ENCODE measurements around the gene SAC3D1.
"Not testable (repeated sequence)": the region's sequence is repeated elsewhere in the genome, so short reads cannot be mapped to it uniquely, and the experiment has no call there.

Gene SAC3D1

DNA sequence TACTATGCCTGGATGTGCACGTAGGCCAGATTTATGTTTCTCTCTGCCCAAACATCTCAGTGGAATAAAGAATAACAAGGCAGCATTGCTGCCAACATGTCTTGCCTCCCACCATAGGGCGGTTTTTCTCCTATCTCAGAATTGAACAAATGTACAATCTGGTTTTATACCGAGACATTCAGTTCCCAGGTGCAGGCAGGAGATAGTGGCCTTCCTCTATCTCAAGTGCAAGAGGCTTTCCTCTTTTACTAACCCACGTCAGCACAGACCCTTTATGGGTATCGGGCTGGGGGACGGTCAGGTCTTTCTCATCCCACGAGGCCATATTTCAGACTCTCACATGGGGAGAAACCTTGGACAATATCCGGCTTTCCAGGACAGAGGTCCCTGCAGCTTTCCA is 17.5 kb upstream of the SAC3D1 start:
- H3K36me3 ChIP-seq (ENCODE audit: control insufficient read depth, insufficient read depth, low read length) = peaks cover 18% of the 10 kb centered on the region
- not testable (repeated sequence) for H3K27ac ChIP-seq (ENCODE audit: insufficient read depth, low read depth, low read length, poor library complexity, severe bottlenecking); H3K27me3 ChIP-seq (ENCODE audit: control insufficient read depth, insufficient read depth, low read length, poor library complexity, severe bottlenecking); H3K4me3 ChIP-seq (ENCODE audit: insufficient read depth, low read depth, low read length); H3K4me1 ChIP-seq (ENCODE audit: control insufficient read depth, insufficient read depth, low read length); H3K9me3 ChIP-seq (ENCODE audit: control insufficient read depth, low read length)
- WGBS, 2 experiments = 91 to 93% methylated on average over 8 of the region's 8 CpGs

- Histone ChIP-seq H3K36me3 (ENCODE audit: control insufficient read depth, insufficient read depth, low read length) (peaks cover under 1% of the 10 kb centered on the region), H3K27ac (ENCODE audit: insufficient read depth, low read depth, low read length, poor library complexity, severe bottlenecking) (no peak overlapping the region), H3K4me1 (ENCODE audit: control insufficient read depth, insufficient read depth, low read length) (no peaks in the 10 kb centered on the region), H3K27me3 (ENCODE audit: control insufficient read depth, insufficient read depth, low read length, poor library complexity, severe bottlenecking) (no peaks in the 10 kb centered on the region), H3K9me3 (ENCODE audit: control insufficient read depth, low read length) (no peaks in the 10 kb centered on the region), H3K4me3 (ENCODE audit: insufficient read depth, low read depth, low read length) (no peak overlapping the region)
- 63 to 65% methylated on average over 10 of the region's 10 CpGs for WGBS, 2 experiments
These were observed 14.2 kb upstream of the SAC3D1 start for GRCh38 chr11:65026810-65027209.

DNA sequence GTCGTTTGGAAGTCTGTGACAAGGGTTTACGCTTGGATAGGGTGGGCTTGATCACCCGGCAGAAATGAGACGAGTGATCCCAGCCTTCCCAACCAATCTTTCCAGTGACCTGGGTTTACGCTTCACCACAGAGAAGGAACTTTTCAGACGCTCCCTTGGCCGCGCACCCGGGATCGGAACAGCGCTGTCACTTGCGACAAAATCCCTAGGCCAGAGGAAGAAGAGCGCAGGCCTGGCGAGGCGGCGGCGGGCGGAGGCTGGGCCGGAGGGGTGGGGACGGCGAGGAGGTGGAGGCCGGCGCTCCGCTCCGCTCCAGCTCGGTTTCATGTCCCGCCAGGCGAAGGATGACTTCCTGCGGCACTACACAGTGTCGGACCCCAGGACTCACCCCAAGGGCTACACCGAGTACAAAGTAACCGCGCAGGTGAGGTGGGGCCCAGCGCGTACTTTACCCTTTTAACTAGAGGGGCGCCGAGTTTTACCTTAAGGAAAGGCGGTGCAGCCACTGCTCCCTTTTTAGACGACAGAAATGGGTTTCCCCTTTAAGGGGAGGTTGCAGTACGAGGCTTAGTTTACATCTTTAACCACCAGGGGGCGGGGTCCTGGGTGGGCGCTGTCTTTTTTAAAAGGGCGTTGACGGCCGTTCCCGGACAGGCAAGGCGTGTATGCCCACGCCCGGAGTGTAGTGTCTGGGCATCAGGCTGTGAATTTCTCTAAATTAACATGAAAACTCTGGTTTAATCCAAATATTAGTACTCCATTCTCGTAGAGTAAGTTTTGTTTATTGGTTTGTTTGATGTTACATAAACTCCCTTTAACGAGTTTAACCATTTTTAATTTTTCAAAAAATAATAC is 13.6 kb upstream of the SAC3D1 start, which contains the start of gene SNX15:
SNX15 (plus strand) TSS at position 227 of the 855 bp plus-strand sequence; CDS start at position 326, 99 bp downstream.
- Histone ChIP-seq H3K4me1 (ENCODE audit: control insufficient read depth, insufficient read depth, low read length) (no peaks in the 10 kb centered on the region), H3K9me3 (ENCODE audit: control insufficient read depth, low read length) (no peaks in the 10 kb centered on the region), H3K36me3 (ENCODE audit: control insufficient read depth, insufficient read depth, low read length) (no peaks in the 10 kb centered on the region), H3K27me3 (ENCODE audit: control insufficient read depth, insufficient read depth, low read length, poor library complexity, severe bottlenecking) (no peaks in the 10 kb centered on the region), H3K4me3 (ENCODE audit: insufficient read depth, low read depth, low read length) (peak within 1 kb of the TSS; percentile 50), H3K27ac (ENCODE audit: insufficient read depth, low read depth, low read length, poor library complexity, severe bottlenecking) (peak within 1 kb of the TSS; percentile 62)
- 1% methylated on average over 49 of the region's 51 CpGs for WGBS, 2 experiments

GRCh38 chr11:65032216-65032615 is 8.8 kb upstream of the SAC3D1 start:
- no peaks in the 10 kb centered on the region for H3K27me3 ChIP-seq (ENCODE audit: control insufficient read depth, insufficient read depth, low read length, poor library complexity, severe bottlenecking)
- no peaks in the 10 kb centered on the region for H3K36me3 ChIP-seq (ENCODE audit: control insufficient read depth, insufficient read depth, low read length)
- no peaks in the 10 kb centered on the region for H3K4me1 ChIP-seq (ENCODE audit: control insufficient read depth, insufficient read depth, low read length)
- H3K4me3 ChIP-seq (ENCODE audit: insufficient read depth, low read depth, low read length) = no peak overlapping the region
- WGBS, 2 experiments = 82 to 84% methylated on average over 13 of the region's 13 CpGs
- no peak overlapping the region for H3K27ac ChIP-seq (ENCODE audit: insufficient read depth, low read depth, low read length, poor library complexity, severe bottlenecking)
- no peaks in the 10 kb centered on the region for H3K9me3 ChIP-seq (ENCODE audit: control insufficient read depth, low read length)

DNA sequence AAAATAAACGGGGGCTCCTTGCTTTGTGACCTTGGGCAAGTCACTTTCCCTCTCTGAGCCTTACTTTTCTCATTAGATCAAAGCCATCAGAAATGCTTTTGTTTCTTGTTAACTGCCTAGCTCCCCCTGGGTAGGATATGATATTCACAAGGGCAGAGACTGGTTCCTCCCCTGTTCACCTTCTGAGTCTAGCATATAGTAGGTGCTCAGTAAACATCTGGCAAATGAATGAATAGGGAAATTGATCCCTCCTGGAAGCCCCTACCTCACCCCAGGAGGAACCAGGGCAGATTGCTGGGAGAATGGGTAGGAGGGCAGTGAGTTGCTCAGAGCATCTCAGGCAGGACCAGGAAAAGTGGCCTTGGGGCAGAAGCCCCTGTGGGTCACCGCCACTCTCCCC is 6.6 kb upstream of the SAC3D1 start:
- no peaks in the 10 kb centered on the region for H3K9me3 ChIP-seq (ENCODE audit: control insufficient read depth, low read length)
- H3K36me3 ChIP-seq (ENCODE audit: control insufficient read depth, insufficient read depth, low read length) = peaks cover 3% of the 10 kb centered on the region
- no peak overlapping the region for H3K27ac ChIP-seq (ENCODE audit: insufficient read depth, low read depth, low read length, poor library complexity, severe bottlenecking)
- WGBS, 2 experiments = 92 to 93% methylated on average over 2 of the region's 2 CpGs
- no peaks in the 10 kb centered on the region for H3K4me1 ChIP-seq (ENCODE audit: control insufficient read depth, insufficient read depth, low read length)
- no peaks in the 10 kb centered on the region for H3K27me3 ChIP-seq (ENCODE audit: control insufficient read depth, insufficient read depth, low read length, poor library complexity, severe bottlenecking)
- no peak overlapping the region for H3K4me3 ChIP-seq (ENCODE audit: insufficient read depth, low read depth, low read length)

- H3K4me1 ChIP-seq (ENCODE audit: control insufficient read depth, insufficient read depth, low read length) = no peaks in the 10 kb centered on the region
- no peak overlapping the region for H3K27ac ChIP-seq (ENCODE audit: insufficient read depth, low read depth, low read length, poor library complexity, severe bottlenecking)
- no peaks in the 10 kb centered on the region for H3K27me3 ChIP-seq (ENCODE audit: control insufficient read depth, insufficient read depth, low read length, poor library complexity, severe bottlenecking)
- no peak overlapping the region for H3K4me3 ChIP-seq (ENCODE audit: insufficient read depth, low read depth, low read length)
- H3K9me3 ChIP-seq (ENCODE audit: control insufficient read depth, low read length) = no peaks in the 10 kb centered on the region
- H3K36me3 ChIP-seq (ENCODE audit: control insufficient read depth, insufficient read depth, low read length) = peaks cover 3% of the 10 kb centered on the region
- WGBS, 2 experiments = 93 to 94% methylated on average over 11 of the region's 11 CpGs
These were observed 5.4 kb upstream of the SAC3D1 start for GRCh38 chr11:65035579-65035978.

DNA sequence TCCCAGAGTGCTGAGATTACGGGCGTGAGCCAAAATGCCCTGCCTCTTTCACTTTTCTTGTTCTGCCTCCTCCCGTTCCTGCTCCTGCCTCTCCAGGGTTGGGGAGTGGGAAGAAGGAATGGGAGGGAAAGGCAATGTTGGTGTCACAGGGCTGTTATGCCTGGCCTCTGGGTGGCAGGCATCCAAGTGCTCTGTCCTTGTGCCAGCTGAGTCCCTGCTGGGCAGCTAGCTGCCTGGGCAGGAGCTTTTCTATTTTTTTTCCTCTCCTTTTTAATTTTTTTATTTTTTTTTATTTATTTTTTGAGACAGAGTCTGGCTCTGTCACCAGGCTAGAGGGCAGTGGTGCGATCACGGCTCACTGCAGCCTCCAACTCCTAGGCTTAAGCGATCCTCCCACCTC is 4.1 kb upstream of the SAC3D1 start:
- no peak overlapping the region for H3K4me3 ChIP-seq (ENCODE audit: insufficient read depth, low read depth, low read length)
- WGBS, 2 experiments = 94 to 97% methylated on average over 6 of the region's 6 CpGs
- peaks cover 3% of the 10 kb centered on the region for H3K36me3 ChIP-seq (ENCODE audit: control insufficient read depth, insufficient read depth, low read length)
- no peaks in the 10 kb centered on the region for H3K27me3 ChIP-seq (ENCODE audit: control insufficient read depth, insufficient read depth, low read length, poor library complexity, severe bottlenecking)
- no peaks in the 10 kb centered on the region for H3K4me1 ChIP-seq (ENCODE audit: control insufficient read depth, insufficient read depth, low read length)
- no peak overlapping the region for H3K27ac ChIP-seq (ENCODE audit: insufficient read depth, low read depth, low read length, poor library complexity, severe bottlenecking)
- no peaks in the 10 kb centered on the region for H3K9me3 ChIP-seq (ENCODE audit: control insufficient read depth, low read length)

- 28 to 29% methylated on average over 7 of the region's 7 CpGs for WGBS, 2 experiments
- Histone ChIP-seq H3K9me3 (ENCODE audit: control insufficient read depth, low read length) (no peaks in the 10 kb centered on the region), H3K27ac (ENCODE audit: insufficient read depth, low read depth, low read length, poor library complexity, severe bottlenecking) (peak overlapping the region; percentile 88), H3K27me3 (ENCODE audit: control insufficient read depth, insufficient read depth, low read length, poor library complexity, severe bottlenecking) (no peaks in the 10 kb centered on the region), H3K4me3 (ENCODE audit: insufficient read depth, low read depth, low read length) (peak overlapping the region; percentile 85), H3K4me1 (ENCODE audit: control insufficient read depth, insufficient read depth, low read length) (no peaks in the 10 kb centered on the region), H3K36me3 (ENCODE audit: control insufficient read depth, insufficient read depth, low read length) (peaks cover 6% of the 10 kb centered on the region)
These were observed 527 bp upstream of the SAC3D1 start for GRCh38 chr11:65040520-65040846.

DNA sequence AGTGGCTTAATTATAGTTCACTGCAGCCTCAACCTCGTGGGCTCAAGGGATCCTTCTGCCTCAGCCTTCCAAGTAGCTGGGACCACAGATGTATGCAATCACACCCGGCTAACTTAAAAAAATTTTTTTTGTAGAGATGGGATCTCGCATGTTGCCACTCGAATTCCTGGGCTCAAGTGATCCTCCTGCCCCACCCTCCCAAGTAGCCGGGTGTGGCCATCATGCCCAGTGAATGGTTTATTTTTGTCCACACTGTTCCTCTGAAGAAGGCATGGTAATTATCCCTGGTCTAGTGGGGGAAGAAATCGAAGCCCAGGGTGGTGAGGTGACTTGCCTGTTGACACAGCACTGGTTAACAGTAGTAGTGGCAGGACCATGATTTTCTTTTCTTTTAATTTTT is 1.9 kb downstream of the SAC3D1 start:
- Histone ChIP-seq H3K4me1 (ENCODE audit: control insufficient read depth, insufficient read depth, low read length) (no peaks in the 10 kb centered on the region), H3K27ac (ENCODE audit: insufficient read depth, low read depth, low read length, poor library complexity, severe bottlenecking) (no peak overlapping the region), H3K4me3 (ENCODE audit: insufficient read depth, low read depth, low read length) (no peak overlapping the region), H3K27me3 (ENCODE audit: control insufficient read depth, insufficient read depth, low read length, poor library complexity, severe bottlenecking) (no peaks in the 10 kb centered on the region), H3K36me3 (ENCODE audit: control insufficient read depth, insufficient read depth, low read length) (peaks cover 4% of the 10 kb centered on the region), H3K9me3 (ENCODE audit: control insufficient read depth, low read length) (no peaks in the 10 kb centered on the region)
- 92 to 96% methylated on average over 6 of the region's 6 CpGs for WGBS, 2 experiments

DNA sequence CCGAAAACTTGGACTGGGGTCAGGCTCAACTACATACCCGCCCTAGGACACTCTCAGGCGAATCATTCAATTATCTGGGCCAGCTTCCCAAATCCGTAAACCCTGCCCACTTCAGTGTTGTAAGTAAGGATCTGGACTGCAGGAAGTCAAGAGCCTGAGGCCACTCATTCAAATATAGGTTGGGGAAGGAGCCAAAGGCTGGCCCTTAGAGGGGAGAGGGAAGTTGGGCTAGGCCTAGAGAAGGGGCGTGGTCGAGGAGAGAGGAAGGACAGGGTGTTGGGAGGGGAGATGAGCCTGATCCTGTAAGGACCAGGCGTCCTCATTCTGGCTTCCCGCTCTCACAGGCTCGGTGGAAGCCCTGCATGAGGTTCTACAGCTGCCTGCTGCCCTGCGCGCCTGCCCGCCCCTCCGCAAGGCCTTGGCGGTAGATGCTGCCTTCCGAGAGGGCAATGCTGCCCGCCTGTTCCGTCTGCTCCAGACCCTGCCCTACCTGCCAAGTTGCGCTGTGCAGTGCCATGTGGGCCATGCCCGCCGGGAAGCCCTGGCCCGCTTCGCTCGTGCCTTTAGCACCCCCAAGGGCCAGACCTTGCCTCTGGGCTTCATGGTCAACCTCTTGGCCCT is 3.0 kb downstream of the SAC3D1 start:
- no peak overlapping the region for H3K4me3 ChIP-seq (ENCODE audit: insufficient read depth, low read depth, low read length)
- peaks cover 4% of the 10 kb centered on the region for H3K36me3 ChIP-seq (ENCODE audit: control insufficient read depth, insufficient read depth, low read length)
- no peaks in the 10 kb centered on the region for H3K27me3 ChIP-seq (ENCODE audit: control insufficient read depth, insufficient read depth, low read length, poor library complexity, severe bottlenecking)
- WGBS, 2 experiments = 95 to 97% methylated on average over 23 of the region's 23 CpGs
- no peak overlapping the region for H3K27ac ChIP-seq (ENCODE audit: insufficient read depth, low read depth, low read length, poor library complexity, severe bottlenecking)
- no peaks in the 10 kb centered on the region for H3K9me3 ChIP-seq (ENCODE audit: control insufficient read depth, low read length)
- no peaks in the 10 kb centered on the region for H3K4me1 ChIP-seq (ENCODE audit: control insufficient read depth, insufficient read depth, low read length)

Measured in ectodermal cell (in vitro differentiated cells).